Epithelial cell of proximal tubule (primary cell): ENCODE measurements around the gene KCNG1. TPM values are rescaled to one million over a fixed set of nuclear protein-coding genes. Genes with fewer than 3 reads are reported as not detected.

Source experiments
- DNase-seq: peaks from one replicate; pipeline ENCODE4 v3.0.0-alpha.2; 2011; ENCODE audit warnings: low read depth
- H3K4me3 ChIP-seq: 2 replicates; pipeline ENCODE4 v1.5.1; 2011; ENCODE audit warnings: low read depth, mild to moderate bottlenecking, low read length
- CTCF ChIP-seq: conservative IDR thresholded peaks from 2 replicates; pipeline ENCODE4 v1.5.1; 2012; ENCODE audit warnings: low read depth, mild to moderate bottlenecking, low read length
- total RNA-seq: library from RNA; depleted of rRNA; stranded (reverse); fragments of >200 nt; gene quantifications from 2 replicates; pipeline ENCODE4 v1.2.3, GENCODE V29; 2015

Gene KCNG1
- total RNA-seq, 1 donor from 2014 or later, result 10.5 TPM

- DNase-seq, result no peak
- no peak for TF ChIP-seq CTCF
- no peak overlapping the region for H3K4me3 ChIP-seq
Observed at GRCh38 chr20:51013577-51014330, 9.2 kb downstream of the KCNG1 start.

GRCh38 chr20:51012357-51012756 is 10.6 kb downstream of the KCNG1 start:
- H3K4me3 ChIP-seq, result no peak overlapping the region
- TF ChIP-seq CTCF, result no peak
- DNase-seq, result no peak

DNA sequence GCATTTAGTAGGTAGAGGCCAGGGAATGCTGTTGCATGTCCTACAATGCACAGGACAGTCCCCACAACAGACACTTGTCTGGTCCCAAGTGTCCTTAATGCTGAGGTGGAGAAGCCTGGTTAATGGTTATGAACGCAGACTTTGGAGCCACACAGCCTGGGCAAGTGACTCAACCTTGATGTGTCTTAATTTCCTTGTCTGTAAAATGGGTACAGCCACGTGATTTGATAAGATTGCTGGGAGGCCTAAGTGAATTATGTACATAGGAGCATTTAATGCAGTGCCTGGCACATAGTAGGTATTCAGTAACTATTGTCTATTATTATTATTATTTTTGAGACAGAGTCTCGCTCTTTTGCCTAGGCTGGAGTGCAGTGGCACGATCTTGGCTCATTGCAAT is 11.4 kb downstream of the KCNG1 start:
- H3K4me3 ChIP-seq, result no peak overlapping the region
- TF ChIP-seq CTCF, result no peak
- no peak for DNase-seq

GRCh38 chr20:51010932-51011331 is 12.0 kb downstream of the KCNG1 start:
- DNase-seq, result no peak
- no peak overlapping the region for H3K4me3 ChIP-seq
- TF ChIP-seq CTCF, result no peak

- H3K4me3 ChIP-seq, result no peak overlapping the region
- DNase-seq, result no peak
- TF ChIP-seq CTCF, result no peak
Observed at GRCh38 chr20:51010043-51010365, 12.9 kb downstream of the KCNG1 start.

DNA sequence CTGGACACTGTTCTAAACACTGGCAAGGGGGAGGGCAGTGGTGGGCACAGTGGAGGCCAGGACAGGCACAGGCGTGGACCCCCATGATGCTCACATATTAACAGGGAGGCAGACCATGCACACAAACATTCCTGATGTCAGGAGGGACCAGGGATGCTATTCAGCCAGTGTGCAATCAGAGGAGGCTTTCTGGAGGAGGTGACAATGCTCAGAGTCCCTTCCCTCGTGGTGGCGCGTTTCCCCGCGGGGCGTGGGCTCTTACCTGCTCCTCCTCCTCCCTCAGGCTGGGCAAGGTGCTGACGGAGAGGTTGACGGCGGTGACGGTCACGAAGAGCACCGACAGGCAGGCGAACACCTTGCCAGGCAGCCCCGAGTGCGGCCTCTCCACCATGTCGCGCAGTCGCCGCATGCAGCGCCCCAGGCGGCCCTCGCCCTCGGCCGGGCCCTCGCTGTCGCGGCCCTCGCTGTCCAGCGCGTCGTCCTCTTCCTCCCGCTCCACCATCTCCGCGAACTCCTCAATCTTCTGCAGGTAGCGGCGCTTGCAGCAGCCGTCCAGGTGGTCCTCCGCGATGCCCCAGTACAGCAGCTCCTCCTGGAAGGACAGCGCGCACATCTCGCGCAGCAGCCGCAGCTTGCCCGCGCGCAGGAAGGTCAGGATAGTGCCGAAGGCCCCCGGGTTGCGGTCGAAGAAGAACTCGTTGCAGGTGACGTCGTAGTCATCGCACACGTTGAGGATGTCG is 13.4 kb downstream of the KCNG1 start:
- DNase-seq, result no peak
- TF ChIP-seq CTCF, result no peak
- no peak overlapping the region for H3K4me3 ChIP-seq

- DNase-seq, result no peak
- TF ChIP-seq CTCF, result no peak
- no peak overlapping the region for H3K4me3 ChIP-seq
Observed at GRCh38 chr20:51008718-51009117, 14.2 kb downstream of the KCNG1 start.
